GM23248 (cell line): ENCODE results near the gene ARHGEF11. TPM values are rescaled to one million over a fixed set of nuclear protein-coding genes. Genes with fewer than 3 reads are reported as not detected.
A peak's percentile ranks its signal among the peaks of the same experiment; 100 is the strongest.

Source experiments
- DNase-seq: peaks from one replicate; pipeline ENCODE4 v3.0.0-alpha.2; 2015
- H2AFZ ChIP-seq: fragments of 200-600 bp; sonication (generic); 2 replicates; pipeline ENCODE4 v1.6.1; 2016; ENCODE audit warnings: antibody characterized with exemption
- H3F3A ChIP-seq: fragments of 200-600 bp; sonication (generic); 2 replicates; pipeline ENCODE4 v1.6.1; 2016; ENCODE audit warnings: mild to moderate bottlenecking, antibody characterized with exemption, mixed run types; ENCODE audit not compliant: insufficient read depth
- H3K27ac ChIP-seq: fragments of 200-600 bp; sonication (generic); 2 replicates; pipeline ENCODE4 v1.5.1; 2016; ENCODE audit warnings: mild to moderate bottlenecking
- H3K27me3 ChIP-seq: fragments of 200-600 bp; sonication (generic); replicated peaks from 2 replicates; pipeline ENCODE4 v1.6.1; 2016; ENCODE audit warnings: mild to moderate bottlenecking; ENCODE audit not compliant: insufficient read depth
- H3K36me3 ChIP-seq: fragments of 200-600 bp; sonication (generic); 2 replicates; pipeline ENCODE4 v1.6.1; 2016; ENCODE audit warnings: low read depth, mild to moderate bottlenecking
- H3K4me1 ChIP-seq: fragments of 200-600 bp; sonication (generic); 2 replicates; pipeline ENCODE4 v1.6.1; 2016; ENCODE audit warnings: mild to moderate bottlenecking; ENCODE audit not compliant: insufficient read depth
- H3K4me2 ChIP-seq: fragments of 200-600 bp; sonication (generic); one replicate; pipeline ENCODE4 v1.6.1; 2016; ENCODE audit warnings: mild to moderate bottlenecking; ENCODE audit not compliant: unreplicated experiment
- H3K4me3 ChIP-seq: fragments of 200-600 bp; sonication (generic); 2 replicates; pipeline ENCODE4 v1.5.1; 2016; ENCODE audit warnings: mild to moderate bottlenecking
- H3K79me2 ChIP-seq: fragments of 200-600 bp; sonication (generic); 2 replicates; pipeline ENCODE4 v1.6.1; 2016; ENCODE audit warnings: mild to moderate bottlenecking; ENCODE audit not compliant: insufficient read depth
- H3K9ac ChIP-seq: fragments of 200-600 bp; sonication (generic); 2 replicates; pipeline ENCODE4 v1.6.1; 2016; ENCODE audit warnings: mild to moderate bottlenecking
- H3K9me2 ChIP-seq: fragments of 200-600 bp; sonication (generic); 2 replicates; pipeline ENCODE4 v1.6.1; 2016; ENCODE audit warnings: mixed run types, mild to moderate bottlenecking, moderate library complexity; ENCODE audit not compliant: insufficient read depth
- H3K9me3 ChIP-seq: fragments of 200-600 bp; sonication (generic); one replicate; pipeline ENCODE4 v1.6.1; 2017; ENCODE audit warnings: low read depth
- H4K20me1 ChIP-seq: fragments of 200-600 bp; sonication (generic); 2 replicates; pipeline ENCODE4 v1.6.0; 2016; ENCODE audit not compliant: insufficient read depth
- EZH2 ChIP-seq: fragments of 200-600 bp; sonication (generic); IDR thresholded peaks from 2 replicates; pipeline ENCODE4 v1.6.1; 2018; ENCODE audit warnings: antibody characterized with exemption, mild to moderate bottlenecking; ENCODE audit not compliant: insufficient read depth, poor library complexity, severe bottlenecking
- EZH2phosphoT487 ChIP-seq: fragments of 200-600 bp; sonication (generic); IDR thresholded peaks from 2 replicates; pipeline ENCODE4 v1.6.1; 2018; ENCODE audit warnings: antibody characterized with exemption, moderate library complexity, mild to moderate bottlenecking, low read depth; ENCODE audit not compliant: insufficient read depth
- WGBS, 2 experiments: methylation state at CpG; one replicate each; pipeline ENCODE4 v1.1.6; 2015 to 2017; ENCODE audit warnings: low lambda C conversion rate in 2 of 2, low coverage in 1 of 2; ENCODE audit errors: missing lambda C conversion rate in 2 of 2; 5-methylcytosine and 5-hydroxymethylcytosine counted together
- in situ Hi-C: fragments of 300-500 bp; cut with MboI; formaldehyde crosslinking; loops from 2 replicates; pipeline ENCODE4 v1.15.0; 2020
- polyA plus RNA-seq: library from polyadenylated mRNA; unstranded; fragments of >200 nt; fragmentation: Nextera tagmentation; extraction: Ambion mirVana; gene quantifications from 2 replicates; pipeline ENCODE4 v1.2.1, GENCODE V29; 2016
- total RNA-seq: library from RNA; depleted of rRNA; stranded (reverse); fragments of >200 nt; shearing (Covaris generic); gene quantifications from 2 replicates; pipeline ENCODE4 v1.2.3, GENCODE V29; 2014

ARHGEF11 gene
- total and polyA plus RNA-seq, 2 experiments from 2014 or later = 13.3 to 23.0 TPM

DNA sequence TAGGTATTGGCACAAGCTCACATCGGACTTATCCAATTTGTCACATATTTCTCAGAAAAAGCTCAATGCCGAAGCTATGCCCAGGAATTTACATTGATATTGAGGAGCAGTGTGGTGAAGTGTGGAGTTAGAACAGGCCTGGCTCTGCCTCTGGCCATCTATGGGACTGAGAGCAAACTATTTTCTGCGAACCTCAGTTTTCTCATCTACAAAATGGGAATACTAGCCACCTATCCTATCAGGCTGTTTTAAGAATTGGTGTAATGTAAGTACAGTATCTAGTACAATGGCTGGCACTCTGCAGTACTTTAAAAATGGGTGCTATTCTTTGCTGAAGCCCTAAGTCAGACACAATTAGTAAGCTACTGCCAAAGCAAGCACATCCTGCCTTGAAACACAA is 47.2 kb downstream of the ARHGEF11 start:
- Histone ChIP-seq H3K9me3 (no peaks in the 10 kb centered on the region), H3K27ac (no peak overlapping the region), H3K36me3 (no peaks in the 10 kb centered on the region), H3K79me2 (peaks cover 87% of the 10 kb centered on the region), H2AFZ (no peak overlapping the region), H3K27me3 (no peaks in the 10 kb centered on the region), H3K4me1 (no peaks in the 10 kb centered on the region), H3K4me2 (no peak overlapping the region), H3K9ac (no peak overlapping the region), H3F3A (no peaks in the 10 kb centered on the region), H3K9me2 (no peaks in the 10 kb centered on the region), H4K20me1 (no peaks in the 10 kb centered on the region), H3K4me3 (no peak overlapping the region)
- TF ChIP-seq EZH2phosphoT487 = no peak
- no peak for TF ChIP-seq EZH2
- in situ Hi-C loops = no loop called here
- 70 to 73% methylated on average over 3 of the region's 3 CpGs for WGBS, 2 experiments
- no peak for DNase-seq

DNA sequence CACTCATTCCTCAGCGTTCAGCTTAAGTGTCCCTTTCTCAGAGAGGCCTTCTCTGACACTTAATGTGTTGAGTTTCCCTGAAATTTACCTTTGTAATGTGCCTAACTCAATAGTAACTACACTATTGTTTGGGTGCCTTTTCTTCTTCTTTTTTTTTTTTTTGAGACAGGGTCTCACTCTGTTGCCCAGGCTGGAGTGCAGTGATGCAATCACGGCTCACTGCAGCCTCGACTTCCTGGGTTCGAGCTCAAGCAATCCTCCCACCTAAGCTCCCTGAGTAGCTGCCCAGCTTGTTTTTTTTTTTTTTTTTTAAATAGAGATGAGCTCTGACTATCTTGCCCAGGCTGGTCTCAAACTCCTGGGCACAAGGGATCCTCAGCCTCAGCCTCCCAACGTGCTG is 50.1 kb downstream of the ARHGEF11 start:
- 91 to 94% methylated on average over 5 of the region's 5 CpGs for WGBS, 2 experiments
- Histone ChIP-seq H3K9me2 (no peaks in the 10 kb centered on the region), H3K4me2 (no peak overlapping the region), H3K9ac (no peak overlapping the region), H3K4me3 (no peak overlapping the region), H3K4me1 (no peaks in the 10 kb centered on the region), H3K27me3 (no peaks in the 10 kb centered on the region), H3K79me2 (peaks cover 69% of the 10 kb centered on the region), H3K36me3 (no peaks in the 10 kb centered on the region), H2AFZ (no peak overlapping the region), H3K9me3 (no peaks in the 10 kb centered on the region), H3F3A (no peaks in the 10 kb centered on the region), H4K20me1 (no peaks in the 10 kb centered on the region), H3K27ac (no peak overlapping the region)
- TF ChIP-seq EZH2phosphoT487 (no peak), EZH2 (no peak)
- no peak for DNase-seq
- in situ Hi-C loops = no loop called here

DNA sequence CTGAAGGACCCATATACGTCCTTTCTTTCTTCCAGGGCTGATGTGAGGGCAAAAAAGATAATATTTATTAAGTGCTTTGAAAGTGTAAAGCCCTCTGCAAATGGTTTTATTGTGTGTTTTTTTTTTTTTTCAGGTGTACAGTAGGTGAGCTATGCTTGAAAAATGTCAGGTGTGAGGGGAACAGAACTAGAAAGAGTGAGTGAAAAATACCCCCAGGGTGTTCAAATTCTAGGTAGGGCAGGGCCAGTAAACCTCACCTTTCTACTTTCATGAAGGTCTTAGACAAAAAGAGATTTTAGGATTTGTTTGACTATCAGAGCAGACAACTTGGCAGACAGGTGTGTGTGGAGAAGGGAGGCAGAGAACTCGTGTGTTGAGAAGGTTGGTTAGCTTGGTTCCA is 51.3 kb downstream of the ARHGEF11 start:
- no peak overlapping the region for H3K4me2 ChIP-seq
- H3K9me2 ChIP-seq = no peaks in the 10 kb centered on the region
- peaks cover 72% of the 10 kb centered on the region for H3K79me2 ChIP-seq
- in situ Hi-C loops = no loop called here
- H3K27me3 ChIP-seq = no peaks in the 10 kb centered on the region
- DNase-seq = no peak
- no peaks in the 10 kb centered on the region for H3K36me3 ChIP-seq
- H4K20me1 ChIP-seq = no peaks in the 10 kb centered on the region
- no peak overlapping the region for H3K4me3 ChIP-seq
- no peaks in the 10 kb centered on the region for H3K9me3 ChIP-seq
- TF ChIP-seq EZH2phosphoT487 (no peak), EZH2 (no peak)
- H3K27ac ChIP-seq = no peak overlapping the region
- no peak overlapping the region for H3K9ac ChIP-seq
- 61 to 63% methylated on average over 2 of the region's 2 CpGs for WGBS, 2 experiments
- no peak overlapping the region for H2AFZ ChIP-seq
- H3K4me1 ChIP-seq = no peaks in the 10 kb centered on the region
- no peaks in the 10 kb centered on the region for H3F3A ChIP-seq

DNA sequence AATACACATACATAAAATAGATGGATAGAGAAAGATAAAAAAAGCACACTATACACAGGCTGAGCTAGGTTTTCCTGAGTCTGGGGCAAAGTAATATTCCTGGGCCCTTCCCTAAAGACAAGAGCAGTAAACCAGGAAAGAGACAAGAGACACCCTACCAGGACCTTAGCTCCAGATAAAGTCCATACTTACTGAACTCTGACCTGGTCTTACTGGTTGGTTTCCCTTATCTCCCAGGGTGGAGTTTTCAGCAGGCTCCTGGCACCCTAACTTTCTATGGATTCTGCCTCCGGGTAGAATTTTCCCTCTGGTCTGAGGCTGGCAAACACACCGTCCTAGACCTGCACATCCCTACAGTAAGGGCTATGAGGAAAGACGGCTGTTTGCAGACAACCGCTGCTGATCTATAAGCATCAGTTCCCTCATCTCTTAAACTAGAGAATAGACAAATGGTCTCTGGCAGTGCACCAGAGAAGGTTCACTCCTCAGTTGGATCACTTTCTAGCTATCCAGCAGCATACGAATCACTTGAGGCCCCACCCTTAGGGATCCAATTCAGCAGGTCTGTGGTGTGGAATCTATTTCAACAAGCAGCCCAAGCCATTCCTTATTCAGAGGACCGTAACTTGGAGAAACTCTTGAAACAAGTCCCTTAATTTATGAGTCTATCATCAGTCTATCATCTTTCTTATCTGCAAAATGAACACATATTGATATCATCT is 52.0 kb downstream of the ARHGEF11 start:
- Histone ChIP-seq H3K79me2 (peaks cover 69% of the 10 kb centered on the region), H3K36me3 (no peaks in the 10 kb centered on the region), H3K9ac (no peak overlapping the region), H3K27me3 (no peaks in the 10 kb centered on the region), H3K4me1 (no peaks in the 10 kb centered on the region), H3F3A (no peaks in the 10 kb centered on the region), H3K27ac (no peak overlapping the region), H3K9me3 (no peaks in the 10 kb centered on the region), H4K20me1 (no peaks in the 10 kb centered on the region), H3K9me2 (no peaks in the 10 kb centered on the region), H3K4me3 (no peak overlapping the region), H3K4me2 (no peak overlapping the region), H2AFZ (no peak overlapping the region)
- in situ Hi-C loops = no loop called here
- WGBS, 2 experiments = 85 to 90% methylated on average over 6 of the region's 6 CpGs
- peak; percentile 38 for DNase-seq
- TF ChIP-seq EZH2 (no peak), EZH2phosphoT487 (no peak)

DNA sequence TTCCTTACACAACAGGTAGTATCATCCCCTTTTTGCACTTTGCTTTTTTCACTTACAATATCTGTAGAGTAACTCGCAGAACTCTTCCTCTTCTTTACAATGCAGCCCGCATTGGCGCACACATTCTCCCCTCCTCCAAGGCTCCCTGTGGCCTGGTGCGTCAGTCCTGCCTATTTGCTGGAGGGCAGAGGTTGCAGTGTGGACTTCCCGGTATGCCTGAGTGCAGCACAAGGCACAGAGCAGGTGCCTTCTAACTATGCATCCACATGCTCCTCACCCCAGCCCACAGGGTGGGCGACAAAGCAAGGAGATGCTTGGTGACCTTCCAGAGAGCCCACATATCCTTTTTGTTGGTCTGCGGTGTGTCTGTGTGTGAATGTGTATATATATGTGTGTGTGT is 53.3 kb downstream of the ARHGEF11 start:
- 97% methylated on average over 7 of the region's 7 CpGs for WGBS, 2 experiments
- Histone ChIP-seq H2AFZ (no peak overlapping the region), H3K4me3 (no peak overlapping the region), H3K4me1 (no peaks in the 10 kb centered on the region), H4K20me1 (no peaks in the 10 kb centered on the region), H3K9ac (no peak overlapping the region), H3K27me3 (no peaks in the 10 kb centered on the region), H3F3A (no peaks in the 10 kb centered on the region), H3K9me3 (no peaks in the 10 kb centered on the region), H3K4me2 (no peak overlapping the region), H3K79me2 (peaks cover 57% of the 10 kb centered on the region), H3K9me2 (no peaks in the 10 kb centered on the region), H3K36me3 (no peaks in the 10 kb centered on the region), H3K27ac (no peak overlapping the region)
- no peak for DNase-seq
- in situ Hi-C loops = no loop called here
- TF ChIP-seq EZH2phosphoT487 = no peak
- no peak for TF ChIP-seq EZH2
